HL-60/S4 treated with retinoic acid at 250 ng/mL for 4 days and 3 days (cell line): ENCODE measurements around the gene CWC27.

Experiments used
- in situ Hi-C: fragments of 300-500 bp; cut with MboI; formaldehyde crosslinking; loops from 2 replicates; pipeline ENCODE4 v1.7.0; 2022; ENCODE audit warnings: low sequenced_read_pairs

CWC27 gene

DNA sequence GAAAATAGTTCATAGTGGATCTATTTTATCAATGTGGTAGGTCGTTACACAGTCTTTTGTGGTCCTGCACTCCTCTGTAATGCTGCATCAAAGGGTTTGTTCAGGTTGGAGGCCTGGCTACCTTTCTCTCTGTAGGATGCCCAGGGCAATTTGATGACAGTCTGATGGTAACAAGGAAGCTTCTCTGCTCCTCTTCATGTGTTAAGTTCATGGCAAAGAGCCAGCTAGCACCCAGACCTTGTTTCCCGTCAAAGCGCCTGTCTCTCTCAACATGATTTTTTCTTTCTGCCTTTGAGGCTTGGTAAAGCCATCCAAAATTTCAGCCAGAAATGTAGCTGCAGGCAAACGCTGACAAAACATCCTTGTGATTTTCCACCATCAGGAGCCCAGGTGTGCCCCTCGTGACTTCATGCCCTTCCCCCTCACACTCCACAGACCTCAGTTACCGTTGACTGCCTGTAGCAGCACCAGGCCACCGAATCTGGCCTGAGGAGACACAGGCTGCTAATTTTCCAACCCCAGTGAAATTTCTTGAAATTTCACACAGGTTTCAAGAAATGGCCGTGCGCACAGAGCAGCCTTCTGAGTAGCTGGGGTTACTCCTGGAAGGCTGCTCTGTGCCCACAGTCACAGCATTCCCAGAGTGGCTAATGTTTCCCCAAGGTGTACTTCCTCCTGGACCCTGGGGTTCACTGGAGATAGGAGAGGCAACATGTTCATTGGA, 292.7 kb downstream of the CWC27 start:
- in situ Hi-C loops, result no loop called here

DNA sequence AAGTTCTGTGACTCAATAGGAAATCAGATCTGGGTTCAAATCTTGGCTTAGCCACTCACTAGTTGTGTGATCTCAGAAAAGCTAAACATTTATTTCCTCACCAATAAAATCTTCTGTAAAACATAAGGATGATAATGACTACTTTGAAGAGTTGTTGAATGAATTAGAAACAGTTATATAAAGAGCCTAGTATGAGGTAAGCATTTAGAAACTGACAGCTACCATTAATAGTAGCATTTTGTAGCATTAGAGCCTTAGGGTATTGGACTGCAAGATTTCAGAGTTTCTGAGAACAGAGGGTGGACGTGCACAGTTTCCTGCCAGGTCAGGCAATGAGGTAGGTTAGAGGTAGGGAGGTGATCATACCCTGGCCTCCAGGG, 293.2 kb downstream of the CWC27 start:
- in situ Hi-C loops, result no loop called here

DNA sequence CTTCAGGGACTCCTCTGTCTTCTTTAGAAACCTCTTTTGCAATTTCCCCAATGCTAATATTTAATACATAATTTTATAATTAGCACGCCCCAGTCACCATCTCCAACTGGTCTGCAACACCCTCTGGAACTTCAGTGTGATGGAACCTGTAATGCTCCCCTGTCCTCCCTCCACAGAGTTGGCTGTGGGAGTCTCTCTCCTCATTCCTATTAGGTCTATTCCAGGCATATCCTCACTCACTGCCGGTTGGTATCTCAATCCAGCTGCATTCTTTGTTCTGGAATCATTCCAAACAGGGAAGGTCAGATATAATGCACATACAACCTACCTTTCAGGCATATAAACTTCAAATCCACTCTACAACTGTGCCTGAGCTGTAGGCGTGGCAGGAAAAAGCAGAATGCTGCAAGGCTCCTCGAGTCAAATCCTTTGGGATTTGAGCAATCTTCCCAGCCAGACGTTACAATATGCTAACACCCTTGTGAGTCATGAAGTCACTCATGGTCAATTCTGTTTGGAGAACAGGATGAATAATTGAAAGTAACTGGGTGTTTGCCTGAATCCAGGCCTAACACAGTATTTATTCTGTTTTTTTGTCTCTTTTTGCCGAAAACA, 293.8 kb downstream of the CWC27 start:
- in situ Hi-C loops, result no loop called here

DNA sequence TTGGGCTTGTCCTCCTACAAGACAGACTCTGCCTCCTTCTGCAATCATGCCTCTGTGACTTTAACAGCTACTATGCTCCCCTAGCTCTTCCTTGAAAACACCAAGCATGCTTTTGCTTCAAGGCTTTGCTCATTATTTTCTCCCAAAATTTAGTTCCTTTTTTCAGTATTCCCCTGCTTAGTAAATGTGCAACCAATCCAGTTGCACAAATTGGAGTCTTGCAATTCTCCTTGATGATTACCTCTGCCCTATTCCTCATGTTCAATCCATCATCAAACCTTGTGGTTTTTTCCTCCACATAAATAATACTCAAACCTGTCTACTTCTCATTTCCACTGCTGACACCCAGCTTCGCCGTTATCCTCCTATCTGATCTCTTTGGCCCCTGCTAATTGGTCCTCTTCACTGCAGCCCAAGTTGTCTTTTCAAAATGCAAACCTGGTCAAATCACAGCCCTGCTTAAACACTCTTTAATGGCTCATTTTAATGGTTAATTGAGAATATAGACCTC, 296.3 kb downstream of the CWC27 start:
- in situ Hi-C loops, result no loop called here

DNA sequence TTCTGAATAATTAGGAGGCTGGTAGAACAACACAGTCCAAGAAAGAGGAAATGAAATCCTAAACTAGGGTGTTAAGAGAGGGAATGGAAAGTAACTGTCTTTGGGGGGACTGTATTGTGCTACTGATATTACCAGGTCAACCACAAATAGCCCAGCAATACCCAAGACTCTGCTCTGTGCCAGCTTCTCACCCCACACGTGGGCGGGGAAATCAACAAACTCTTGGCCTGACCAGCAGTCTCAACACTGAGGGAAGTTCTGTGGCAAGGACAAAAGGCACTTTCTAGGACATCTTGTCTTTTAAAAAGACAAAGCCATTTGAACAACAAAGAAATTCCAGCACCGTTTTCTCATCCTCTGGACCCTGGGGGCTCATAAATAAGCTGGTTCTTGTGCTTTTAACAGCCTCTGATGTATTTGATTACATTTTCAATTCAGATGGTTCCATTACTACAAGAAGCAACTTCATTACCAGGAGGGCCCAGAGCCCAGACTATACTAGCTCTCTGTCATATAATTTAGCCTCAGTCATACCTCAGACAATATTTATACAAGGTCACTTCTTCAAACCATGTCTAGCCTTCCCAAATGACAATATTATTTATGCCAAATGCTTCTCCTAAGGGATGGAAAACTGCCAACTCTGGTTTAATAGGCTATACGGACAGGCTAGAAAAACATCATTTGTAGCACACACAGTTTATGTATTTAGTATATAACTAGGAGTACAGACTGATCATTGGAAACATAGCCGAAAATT, 297.8 kb downstream of the CWC27 start:
- in situ Hi-C loops, result no loop called here

DNA sequence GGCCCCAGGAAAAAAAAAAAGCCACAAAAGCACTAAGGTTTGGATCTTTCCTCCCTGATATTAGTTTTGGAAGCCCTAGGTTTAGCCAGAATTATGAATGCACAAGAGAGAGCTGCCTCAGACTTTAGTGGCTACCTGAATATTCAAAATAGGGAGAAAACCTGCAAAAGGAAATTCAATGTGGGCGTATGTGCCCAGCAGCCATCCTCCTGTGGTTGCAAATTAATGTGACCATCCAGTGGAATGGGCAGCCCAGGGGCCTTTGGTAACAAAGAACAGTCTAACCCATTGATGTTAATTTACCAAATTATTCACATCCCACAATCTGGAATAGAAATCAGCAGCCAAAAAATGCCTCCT, 298.4 kb downstream of the CWC27 start:
- in situ Hi-C loops, result no loop called here
